GM12864 (cell line): ENCODE data around the gene GAP43.

Source experiments
- DNase-seq: peaks from one replicate; pipeline ENCODE4 v3.0.0-alpha.2; 2011; ENCODE audit warnings: low read depth
- H3K4me3 ChIP-seq: 2 replicates; pipeline ENCODE4 v1.5.1; 2011; ENCODE audit warnings: mild to moderate bottlenecking, low read depth, low read length, control low read depth
- TF ChIP-seq, protein P1 (sequence below): IDR thresholded peaks from 2 replicates; pipeline ENCODE4 v1.5.1; 2011; ENCODE audit warnings: low read depth, mild to moderate bottlenecking, moderate library complexity, low read length, control low read depth, inconsistent platforms; ENCODE audit errors: missing control alignments

The GAP43 gene

GRCh38 chr3:115758076-115758763 is 134.9 kb downstream of the GAP43 start:
- DNase-seq: no peak
- TF ChIP-seq, protein P1, sequence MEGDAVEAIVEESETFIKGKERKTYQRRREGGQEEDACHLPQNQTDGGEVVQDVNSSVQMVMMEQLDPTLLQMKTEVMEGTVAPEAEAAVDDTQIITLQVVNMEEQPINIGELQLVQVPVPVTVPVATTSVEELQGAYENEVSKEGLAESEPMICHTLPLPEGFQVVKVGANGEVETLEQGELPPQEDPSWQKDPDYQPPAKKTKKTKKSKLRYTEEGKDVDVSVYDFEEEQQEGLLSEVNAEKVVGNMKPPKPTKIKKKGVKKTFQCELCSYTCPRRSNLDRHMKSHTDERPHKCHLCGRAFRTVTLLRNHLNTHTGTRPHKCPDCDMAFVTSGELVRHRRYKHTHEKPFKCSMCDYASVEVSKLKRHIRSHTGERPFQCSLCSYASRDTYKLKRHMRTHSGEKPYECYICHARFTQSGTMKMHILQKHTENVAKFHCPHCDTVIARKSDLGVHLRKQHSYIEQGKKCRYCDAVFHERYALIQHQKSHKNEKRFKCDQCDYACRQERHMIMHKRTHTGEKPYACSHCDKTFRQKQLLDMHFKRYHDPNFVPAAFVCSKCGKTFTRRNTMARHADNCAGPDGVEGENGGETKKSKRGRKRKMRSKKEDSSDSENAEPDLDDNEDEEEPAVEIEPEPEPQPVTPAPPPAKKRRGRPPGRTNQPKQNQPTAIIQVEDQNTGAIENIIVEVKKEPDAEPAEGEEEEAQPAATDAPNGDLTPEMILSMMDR: no peak
- no peak overlapping the region for H3K4me3 ChIP-seq

GRCh38 chr3:115760716-115761115 is 137.4 kb downstream of the GAP43 start:
- no peak overlapping the region for H3K4me3 ChIP-seq
- TF ChIP-seq, protein P1: no peak
- DNase-seq: no peak

DNA sequence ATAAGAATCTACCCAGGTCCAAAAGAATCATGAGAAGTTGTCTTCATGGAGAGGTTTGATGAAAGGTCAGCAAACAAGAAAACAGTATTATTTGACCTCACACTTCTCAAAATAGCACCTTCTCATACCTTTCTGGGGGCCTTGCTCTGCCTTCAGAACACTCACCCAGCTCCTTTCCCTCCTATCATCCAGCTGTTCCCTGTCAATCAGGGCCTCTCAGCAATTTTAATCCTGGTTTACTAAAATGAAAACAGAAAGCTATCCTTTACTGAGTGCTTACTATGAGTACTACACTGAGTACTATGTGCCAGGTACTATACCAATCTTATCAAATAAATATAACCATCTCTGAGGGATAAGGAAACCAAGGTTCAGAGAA is 138.6 kb downstream of the GAP43 start:
- no peak overlapping the region for H3K4me3 ChIP-seq
- TF ChIP-seq, protein P1: no peak
- DNase-seq: no peak

- no peak overlapping the region for H3K4me3 ChIP-seq
- no peak for DNase-seq
- TF ChIP-seq, protein P1: no peak
Measured at GRCh38 chr3:115766587-115767482, 143.5 kb downstream of the GAP43 start.

DNA sequence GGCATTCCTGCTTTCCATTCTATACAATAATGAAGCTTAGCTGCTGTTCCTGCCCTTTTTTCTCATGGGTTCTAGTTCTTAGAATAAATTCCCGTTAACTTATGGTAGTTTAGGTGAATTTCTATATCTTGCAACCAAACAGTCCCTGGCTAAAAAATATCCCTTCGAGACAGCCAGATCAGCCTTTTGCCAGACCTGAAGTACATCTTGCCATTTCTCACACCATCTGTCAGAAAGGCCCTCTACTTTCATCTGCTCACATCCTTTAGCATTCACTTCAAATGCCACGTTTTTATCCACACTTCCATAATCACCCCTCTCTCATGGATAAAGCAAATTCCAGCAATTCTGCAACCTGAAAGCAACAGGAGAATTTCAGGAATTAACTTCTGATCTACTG is 145.4 kb downstream of the GAP43 start:
- TF ChIP-seq, protein P1: no peak
- H3K4me3 ChIP-seq: no peak overlapping the region
- DNase-seq: no peak
